Measurements from ENCODE around the gene ZNF709. TPM values are rescaled to one million over a fixed set of nuclear protein-coding genes. Genes with fewer than 3 reads are reported as not detected.
"Not testable (repeated sequence)": the region's sequence is repeated elsewhere in the genome, so short reads cannot be mapped to it uniquely, and the experiment has no call there.

The ZNF709 gene
- total and polyA plus RNA-seq, 2 donors (not counting 1 experiment from before 2014, with no cell fraction given): 1.5 to 4.8 TPM

- Histone ChIP-seq H3K36me3 (ENCODE audit: control insufficient read depth, insufficient read depth, low read length) (no peaks in the 10 kb centered on the region), H3K9ac (ENCODE audit: insufficient read depth, low read length) (no peak overlapping the region), H3K9me3 (ENCODE audit: control insufficient read depth, insufficient read depth, low read depth, low read length) (no peaks in the 10 kb centered on the region), H3K27ac (ENCODE audit: insufficient read depth, low read length) (no peak overlapping the region), H4K20me1 (ENCODE audit: control insufficient read depth, extremely low read depth, insufficient read depth, low read length) (no peaks in the 10 kb centered on the region), H3K4me3 (replicated peaks in 1 of 4; ENCODE audit: control extremely low read depth in 1 of 4, insufficient read depth in 1 of 4, low read depth in 3 of 4, low read length in 4 of 4) (no peak overlapping the region), H2AFZ (ENCODE audit: low read length) (no peak overlapping the region), H3K4me1 (ENCODE audit: control insufficient read depth, extremely low read depth, insufficient read depth, low read length) (no peaks in the 10 kb centered on the region), H3K4me2 (ENCODE audit: extremely low read depth, insufficient read depth, low read length) (no peak overlapping the region), H3K79me2 (ENCODE audit: control insufficient read depth, insufficient read depth, low read length) (no peaks in the 10 kb centered on the region), H3K27me3 (ENCODE audit: control insufficient read depth, insufficient read depth, low read length) (no peaks in the 10 kb centered on the region)
- TF ChIP-seq CTCF (conservative IDR thresholded peaks at IDR 0.05 in 1 of 2, IDR thresholded peaks at IDR 0.05 in 1 of 2; ENCODE audit: low read depth in 1 of 2, low read length in 2 of 2) (no peak), EZH2 (IDR thresholded peaks at IDR 0.05; ENCODE audit: low read length, missing control alignments) (no peak)
- no peak for DNase-seq (ENCODE audit: low read depth in 2 of 2)
Measured at GRCh38 chr19:12425888-12426274, 58.7 kb downstream of the ZNF709 start.

- Histone ChIP-seq H3K9ac (ENCODE audit: insufficient read depth, low read length) (no peak overlapping the region), H3K4me3 (replicated peaks in 1 of 4; ENCODE audit: control extremely low read depth in 1 of 4, insufficient read depth in 1 of 4, low read depth in 3 of 4, low read length in 4 of 4) (no peak overlapping the region), H4K20me1 (ENCODE audit: control insufficient read depth, extremely low read depth, insufficient read depth, low read length) (no peaks in the 10 kb centered on the region), H3K27ac (ENCODE audit: insufficient read depth, low read length) (no peak overlapping the region), H2AFZ (ENCODE audit: low read length) (no peak overlapping the region), H3K4me2 (ENCODE audit: extremely low read depth, insufficient read depth, low read length) (no peak overlapping the region), H3K4me1 (ENCODE audit: control insufficient read depth, extremely low read depth, insufficient read depth, low read length) (no peaks in the 10 kb centered on the region), H3K79me2 (ENCODE audit: control insufficient read depth, insufficient read depth, low read length) (no peaks in the 10 kb centered on the region), H3K27me3 (ENCODE audit: control insufficient read depth, insufficient read depth, low read length) (no peaks in the 10 kb centered on the region), H3K9me3 (ENCODE audit: control insufficient read depth, insufficient read depth, low read depth, low read length) (no peaks in the 10 kb centered on the region), H3K36me3 (ENCODE audit: control insufficient read depth, insufficient read depth, low read length) (no peaks in the 10 kb centered on the region)
- no peak for DNase-seq (ENCODE audit: low read depth in 2 of 2)
- TF ChIP-seq CTCF (conservative IDR thresholded peaks at IDR 0.05 in 1 of 2, IDR thresholded peaks at IDR 0.05 in 1 of 2; ENCODE audit: low read depth in 1 of 2, low read length in 2 of 2) (no peak), EZH2 (IDR thresholded peaks at IDR 0.05; ENCODE audit: low read length, missing control alignments) (no peak)
Measured at GRCh38 chr19:12425236-12425887, 59.3 kb downstream of the ZNF709 start.

- H3K79me2 ChIP-seq (ENCODE audit: control insufficient read depth, insufficient read depth, low read length); DNase-seq (ENCODE audit: low read depth in 2 of 2); H2AFZ ChIP-seq (ENCODE audit: low read length); H3K4me3 ChIP-seq (replicated peaks in 1 of 4; ENCODE audit: control extremely low read depth in 1 of 4, insufficient read depth in 1 of 4, low read depth in 3 of 4, low read length in 4 of 4); H3K9me3 ChIP-seq (ENCODE audit: control insufficient read depth, insufficient read depth, low read depth, low read length); H3K27ac ChIP-seq (ENCODE audit: insufficient read depth, low read length); H3K4me2 ChIP-seq (ENCODE audit: extremely low read depth, insufficient read depth, low read length); H3K9ac ChIP-seq (ENCODE audit: insufficient read depth, low read length); H3K4me1 ChIP-seq (ENCODE audit: control insufficient read depth, extremely low read depth, insufficient read depth, low read length); H4K20me1 ChIP-seq (ENCODE audit: control insufficient read depth, extremely low read depth, insufficient read depth, low read length); H3K36me3 ChIP-seq (ENCODE audit: control insufficient read depth, insufficient read depth, low read length); H3K27me3 ChIP-seq (ENCODE audit: control insufficient read depth, insufficient read depth, low read length): not testable (repeated sequence)
Measured at GRCh38 chr19:12417273-12417672, 67.3 kb downstream of the ZNF709 start.
